DND-41 (cell line): Measurements from ENCODE around the gene HOXA9.

Experiments
- ATAC-seq: fragments of 200-7000 bp; cut with Tn5 transposase; 3 replicates; pipeline ENCODE4 v1.9.1; 2021; ENCODE audit warnings: low read depth; ENCODE audit not compliant: insufficient read depth
- DNase-seq: peaks from one replicate; pipeline ENCODE4 v3.0.0-alpha.2; 2020
- H2AFZ ChIP-seq: 2 replicates; pipeline ENCODE4 v1.6.0; 2012; ENCODE audit warnings: low read depth, low read length
- H3K27ac ChIP-seq: 2 replicates; pipeline ENCODE4 v1.5.1; 2012; ENCODE audit warnings: low read length, inconsistent platforms
- H3K27me3 ChIP-seq: fragments of 200-600 bp; sonication (generic); 2 replicates; pipeline ENCODE4 v1.6.0; 2012; ENCODE audit warnings: low read length, mild to moderate bottlenecking, inconsistent platforms; ENCODE audit not compliant: insufficient read depth, poor library complexity
- H3K36me3 ChIP-seq: 2 replicates; pipeline ENCODE4 v1.5.1; 2012; ENCODE audit warnings: low read length, inconsistent platforms; ENCODE audit not compliant: insufficient read depth
- H3K4me1 ChIP-seq: 2 replicates; pipeline ENCODE4 v1.5.1; 2012; ENCODE audit warnings: mild to moderate bottlenecking, low read length; ENCODE audit not compliant: insufficient read depth
- H3K4me2 ChIP-seq: 2 replicates; pipeline ENCODE4 v1.6.0; 2012; ENCODE audit warnings: mild to moderate bottlenecking, moderate library complexity, low read length, inconsistent platforms; ENCODE audit not compliant: insufficient read depth
- H3K4me3 ChIP-seq, 2 experiments: fragments of 200-600 bp in 1 of 2; shearing (Covaris generic) in 1 of 2; 2 replicates each; pipeline ENCODE4 v1.5.1; 2012 to 2016; ENCODE audit warnings: inconsistent platforms in 2 of 2, low read length in 2 of 2, mild to moderate bottlenecking in 2 of 2, low read depth in 1 of 2, moderate library complexity in 1 of 2
- H3K79me2 ChIP-seq: 2 replicates; pipeline ENCODE4 v1.6.0; 2012; ENCODE audit warnings: low read length, inconsistent platforms; ENCODE audit not compliant: insufficient read depth
- H3K9ac ChIP-seq: 2 replicates; pipeline ENCODE4 v1.6.0; 2012; ENCODE audit warnings: low read depth, mild to moderate bottlenecking, inconsistent platforms, low read length, moderate library complexity
- H3K9me3 ChIP-seq: 2 replicates; pipeline ENCODE4 v1.5.1; 2012; ENCODE audit warnings: low read length, moderate library complexity, mild to moderate bottlenecking, inconsistent platforms; ENCODE audit not compliant: insufficient read depth, severe bottlenecking
- H4K20me1 ChIP-seq: 2 replicates; pipeline ENCODE4 v1.6.0; 2012; ENCODE audit warnings: low read length; ENCODE audit not compliant: insufficient read depth
- CTCF ChIP-seq: IDR thresholded peaks from 2 replicates; pipeline ENCODE4 v1.5.1; 2012; ENCODE audit warnings: borderline replicate concordance, low read length, moderate library complexity, mild to moderate bottlenecking; ENCODE audit not compliant: poor library complexity, severe bottlenecking; ENCODE audit errors: extremely low read depth
- EZH2 ChIP-seq: IDR thresholded peaks from 3 replicates; pipeline ENCODE4 v1.6.1; 2012; ENCODE audit warnings: borderline replicate concordance, low read depth, mild to moderate bottlenecking, moderate library complexity, low read length, inconsistent platforms; ENCODE audit not compliant: severe bottlenecking

HOXA9 gene

GRCh38 chr7:27177795-27178320 is 12.5 kb upstream of the HOXA9 start:
- no peak overlapping the region for H3K4me2 ChIP-seq
- TF ChIP-seq CTCF: no peak
- H3K4me3 ChIP-seq: no peak overlapping the region
- H2AFZ ChIP-seq: no peak overlapping the region
- no peak overlapping the region for H3K9ac ChIP-seq
- DNase-seq (no peak), ATAC-seq (no peak)
- no peak overlapping the region for H3K27ac ChIP-seq
- H4K20me1 ChIP-seq: no peaks in the 10 kb centered on the region
- no peaks in the 10 kb centered on the region for H3K9me3 ChIP-seq
- H3K27me3 ChIP-seq: peaks cover 3% of the 10 kb centered on the region
- no peaks in the 10 kb centered on the region for H3K79me2 ChIP-seq
- no peaks in the 10 kb centered on the region for H3K36me3 ChIP-seq
- H3K4me1 ChIP-seq: no peaks in the 10 kb centered on the region

DNA sequence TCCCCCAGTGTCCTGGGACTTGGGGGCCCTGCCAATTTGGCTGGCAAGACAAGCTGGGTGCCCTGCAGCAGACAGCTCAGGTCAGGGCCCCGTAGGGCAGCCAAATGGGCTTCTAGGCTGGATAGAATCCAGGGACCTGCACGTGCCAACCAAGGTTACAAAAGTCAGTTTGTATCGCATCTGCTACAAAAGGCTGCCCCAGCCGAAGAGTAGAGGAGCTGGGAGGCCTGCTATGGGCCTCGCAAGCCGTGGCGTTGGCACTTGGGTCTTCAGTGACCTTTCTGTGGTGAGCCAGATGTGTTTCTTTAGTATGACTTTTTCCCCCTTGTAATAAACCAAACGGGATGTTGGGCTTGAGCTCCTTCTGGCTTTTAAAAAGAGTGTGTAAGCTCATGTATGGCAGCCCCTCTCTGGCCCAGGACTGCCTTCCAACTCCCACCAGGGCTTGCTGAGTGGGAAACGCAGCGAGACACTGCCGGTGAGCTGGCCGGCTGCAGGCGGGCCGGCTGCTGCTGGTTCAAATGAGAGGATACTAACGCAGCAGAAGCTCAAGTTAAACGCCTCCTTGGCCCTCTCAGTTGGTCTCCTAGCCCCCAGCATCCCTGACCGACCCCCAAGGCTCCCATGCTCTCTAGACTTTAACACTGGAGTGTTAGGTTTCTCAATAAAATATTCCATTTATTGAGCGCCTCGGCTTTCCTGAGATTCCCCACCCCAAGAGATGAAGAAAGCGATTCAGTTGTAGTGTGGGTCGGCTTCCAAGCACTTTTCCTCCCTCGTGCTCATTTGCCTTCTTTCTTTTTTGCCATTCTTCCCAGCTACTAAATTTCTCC is 11.8 kb upstream of the HOXA9 start:
- H4K20me1 ChIP-seq: no peaks in the 10 kb centered on the region
- no peak for ATAC-seq
- no peaks in the 10 kb centered on the region for H3K79me2 ChIP-seq
- DNase-seq: no peak
- no peaks in the 10 kb centered on the region for H3K36me3 ChIP-seq
- H3K9me3 ChIP-seq: no peaks in the 10 kb centered on the region
- H3K4me3 ChIP-seq: no peak overlapping the region
- no peak overlapping the region for H2AFZ ChIP-seq
- peaks cover 3% of the 10 kb centered on the region for H3K27me3 ChIP-seq
- H3K27ac ChIP-seq: no peak overlapping the region
- no peaks in the 10 kb centered on the region for H3K4me1 ChIP-seq
- no peak overlapping the region for H3K9ac ChIP-seq
- H3K4me2 ChIP-seq: no peak overlapping the region
- TF ChIP-seq CTCF (no peak), EZH2 (no peak)

GRCh38 chr7:27176524-27176845 is 11.1 kb upstream of the HOXA9 start:
- H3K4me3 ChIP-seq: no peak overlapping the region
- DNase-seq: no peak
- ATAC-seq: no peak
- TF ChIP-seq CTCF (no peak), EZH2 (no peak)
- H3K79me2 ChIP-seq: no peaks in the 10 kb centered on the region
- H3K9me3 ChIP-seq: no peaks in the 10 kb centered on the region
- no peak overlapping the region for H3K27ac ChIP-seq
- H3K9ac ChIP-seq: no peak overlapping the region
- H2AFZ ChIP-seq: no peak overlapping the region
- H4K20me1 ChIP-seq: no peaks in the 10 kb centered on the region
- H3K36me3 ChIP-seq: no peaks in the 10 kb centered on the region
- H3K27me3 ChIP-seq: peaks cover 5% of the 10 kb centered on the region
- no peaks in the 10 kb centered on the region for H3K4me1 ChIP-seq
- no peak overlapping the region for H3K4me2 ChIP-seq
